HG02798 (cell line): ENCODE results near the gene TFE3.
"Not testable (repeated sequence)": the region's sequence is repeated elsewhere in the genome, so short reads cannot be mapped to it uniquely, and the experiment has no call there.

Experiments
- ATAC-seq: cut with Tn5 transposase; IDR thresholded peaks from one replicate; pipeline ENCODE4 v1.9.1; 2021; ENCODE audit warnings: mild to moderate bottlenecking; ENCODE audit not compliant: unreplicated experiment, poor library complexity

The TFE3 gene

DNA sequence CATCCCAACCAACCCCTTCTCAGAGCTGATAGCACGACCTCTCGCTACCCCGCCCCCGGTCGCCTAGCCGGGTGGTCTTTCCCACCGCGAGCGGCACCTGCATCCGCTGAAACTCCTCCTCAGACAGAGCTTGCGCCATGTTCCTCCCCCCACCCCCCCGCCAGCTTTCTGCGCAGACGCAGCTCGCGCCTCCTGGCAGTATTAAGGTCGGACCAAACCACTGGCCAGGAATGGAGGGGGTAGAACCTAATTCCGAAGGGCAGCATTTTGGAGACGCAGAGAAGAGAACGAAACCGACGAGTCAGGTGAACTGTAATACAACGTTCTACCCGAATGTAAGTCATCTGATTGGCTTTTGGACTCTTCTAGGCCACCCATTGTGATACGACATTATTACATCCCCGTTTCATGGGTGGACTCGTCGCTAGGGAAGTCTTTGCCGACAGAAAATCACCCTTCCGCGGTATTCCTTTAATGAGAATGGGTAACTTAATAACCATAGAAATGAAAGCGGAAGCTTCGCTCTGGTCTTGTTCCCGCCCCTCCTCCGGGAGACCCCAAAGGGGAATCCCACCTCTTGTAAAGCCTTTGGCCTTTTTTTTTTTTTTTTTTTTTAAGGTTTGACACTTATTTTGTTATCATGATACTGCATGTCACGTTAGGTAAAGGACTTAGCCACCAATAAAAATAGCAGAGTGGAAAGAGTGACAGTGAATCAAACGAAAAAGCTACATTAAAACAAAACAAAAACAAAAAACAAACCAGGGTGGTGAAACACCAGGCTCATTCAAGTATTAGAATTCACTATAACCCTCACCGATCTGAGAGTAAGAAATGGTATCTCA lies 40.8 kb downstream of the TFE3 start, which contains the start of gene GRIPAP1:
TSS of gene GRIPAP1 (minus strand) at position 174 of the 845 bp plus-strand sequence. CDS start at position 139, 35 bp downstream.
- peak; percentile 86 for ATAC-seq

DNA sequence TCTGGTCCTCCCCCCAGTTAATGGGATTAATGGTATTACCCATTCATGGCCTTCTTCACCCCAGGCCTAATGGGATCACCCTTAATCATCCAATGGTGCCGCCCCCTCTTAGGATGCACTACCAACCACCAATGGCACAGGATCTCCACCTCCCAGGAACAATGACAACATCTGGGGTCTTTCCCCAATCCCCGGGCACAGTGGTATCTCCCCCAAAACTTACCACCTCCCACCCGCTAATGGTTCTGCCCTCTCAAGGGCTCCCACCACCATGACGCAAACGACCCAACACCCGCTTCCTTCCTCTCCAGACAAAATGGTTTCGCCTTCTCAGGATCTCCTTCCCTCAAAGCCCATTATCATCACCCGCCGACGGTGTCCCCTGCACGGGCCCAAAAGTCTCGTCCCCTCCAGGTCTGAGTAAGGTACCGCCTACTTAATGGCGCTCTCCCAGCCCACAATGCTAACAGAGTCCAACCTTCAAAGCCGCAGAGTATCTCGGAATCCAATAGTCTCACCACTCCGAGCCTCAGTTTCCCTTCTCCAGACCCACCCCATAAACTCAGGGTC lies 41.6 kb downstream of the TFE3 start:
- ATAC-seq = peak; percentile 35

- no peak for ATAC-seq
Observed at GRCh38 chrX:49000636-49001035, 42.5 kb downstream of the TFE3 start.

DNA sequence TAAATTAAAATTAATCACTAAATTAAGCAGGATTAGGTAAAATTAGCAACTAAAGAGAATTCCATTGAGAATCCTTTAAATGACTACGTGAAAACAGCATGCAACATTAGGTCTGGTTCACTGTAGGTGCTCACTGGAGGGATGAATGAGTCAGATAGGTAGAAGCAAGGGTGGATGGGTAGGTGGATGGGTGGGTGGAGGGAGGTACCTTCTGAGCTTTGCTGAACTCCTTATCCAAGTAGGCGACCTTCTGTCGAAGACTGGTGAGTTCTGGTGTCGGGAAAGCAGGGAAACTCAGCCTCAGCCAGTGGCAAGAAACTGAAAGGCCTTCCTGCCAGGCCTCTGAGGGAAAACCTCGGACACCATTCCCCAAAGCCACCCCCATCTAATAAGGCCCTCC lies 44.1 kb downstream of the TFE3 start:
- ATAC-seq = no peak

GRCh38 chrX:48998391-48998790 lies 44.8 kb downstream of the TFE3 start:
- ATAC-seq = no peak

- ATAC-seq = no peak
Observed at GRCh38 chrX:48997865-48998264, 45.3 kb downstream of the TFE3 start.

GRCh38 chrX:48997455-48997854 lies 45.7 kb downstream of the TFE3 start:
- ATAC-seq = no peak

GRCh38 chrX:48996969-48997368 lies 46.2 kb downstream of the TFE3 start:
- ATAC-seq = no peak

DNA sequence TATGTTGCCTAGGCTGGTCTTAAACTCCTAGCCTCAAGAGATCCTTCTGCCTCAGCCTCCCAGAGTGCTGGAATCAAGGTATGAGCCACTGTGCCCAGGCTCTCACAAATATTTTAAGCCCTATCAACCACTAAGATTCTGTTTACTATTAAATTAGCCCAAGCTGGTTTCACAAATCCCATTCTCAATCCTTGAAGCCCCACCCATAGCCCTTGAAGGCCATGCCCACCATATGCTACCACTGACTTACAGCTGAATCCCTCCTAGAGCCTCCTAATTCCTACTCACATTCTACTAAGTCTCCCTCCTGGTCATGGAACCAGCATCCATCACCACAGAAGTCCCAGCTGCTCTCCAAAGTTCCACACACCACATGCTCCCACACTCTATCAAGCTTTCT lies 50.8 kb downstream of the TFE3 start:
- no peak for ATAC-seq

DNA sequence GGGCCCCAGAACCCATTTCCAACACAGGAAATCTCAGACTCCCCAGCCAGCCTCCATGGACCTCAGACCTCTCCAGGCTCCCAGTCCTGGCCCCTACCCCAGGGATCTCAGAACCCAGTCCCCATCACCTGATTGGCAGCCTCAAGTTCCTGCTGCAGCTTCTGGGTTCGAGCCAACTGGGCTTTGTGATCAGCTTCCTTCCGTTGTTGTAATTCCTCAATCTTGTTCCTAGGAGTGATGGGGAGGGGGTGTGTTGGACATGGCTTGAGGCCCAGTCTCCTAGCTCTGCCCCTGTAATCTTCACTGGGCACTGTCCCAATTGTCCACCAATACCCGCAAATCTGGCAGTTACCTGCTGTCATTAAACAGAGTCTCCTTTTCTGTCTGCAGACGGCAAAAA lies 53.7 kb downstream of the TFE3 start:
- no peak for ATAC-seq

GRCh38 chrX:48983896-48984295 lies 59.3 kb downstream of the TFE3 start:
- no peak for ATAC-seq

GRCh38 chrX:48983081-48983480 lies 60.1 kb downstream of the TFE3 start:
- no peak for ATAC-seq

DNA sequence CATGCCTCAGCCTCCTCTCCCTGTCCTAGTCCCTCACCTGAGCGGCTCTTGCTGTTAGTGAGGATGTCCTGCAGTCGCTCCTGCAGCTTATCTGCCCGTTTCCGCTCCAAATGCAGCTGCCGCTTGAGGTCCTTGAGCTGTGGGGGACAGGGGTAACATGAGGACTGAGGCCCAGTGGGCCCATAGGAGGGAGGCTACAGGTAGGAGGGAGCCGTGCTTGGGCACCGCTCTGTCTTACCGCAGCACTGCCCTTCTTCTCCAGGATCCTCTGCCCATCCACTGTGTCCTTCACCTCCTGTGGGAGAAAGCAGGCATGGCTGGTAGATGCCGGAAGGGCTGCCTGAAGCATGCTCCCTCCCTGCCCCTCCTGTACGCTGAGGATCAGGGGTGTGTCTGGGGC lies 62.0 kb downstream of the TFE3 start:
- ATAC-seq = no peak

DNA sequence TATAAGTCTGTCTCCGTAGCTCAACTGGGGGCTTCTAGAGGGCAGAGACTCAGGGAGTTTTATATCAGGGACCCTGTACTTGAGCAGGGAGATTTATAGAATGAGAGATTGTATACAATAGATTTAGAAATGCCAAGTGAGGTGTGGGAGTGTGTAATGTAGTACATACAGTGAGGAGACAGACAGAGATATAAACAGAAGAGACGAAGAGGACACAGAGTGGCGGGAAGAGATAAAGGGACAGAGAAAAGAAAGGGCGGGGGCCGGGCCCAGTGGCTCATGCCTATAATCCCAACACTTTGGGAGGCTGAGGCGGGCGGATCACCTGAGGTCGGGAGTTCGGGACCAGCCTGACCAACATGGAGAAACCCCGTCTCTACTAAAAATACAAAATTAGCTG lies 62.8 kb downstream of the TFE3 start:
- not testable (repeated sequence) for ATAC-seq
